ENCODE data around the gene TXNIP.

TXNIP gene

GRCh38 chr1:145985129-145985501 is 11.3 kb downstream of the TXNIP start:
- no peak for DNase-seq

- peak in 2 of 5 experiments; percentile 62 to 69 for DNase-seq
Measured at GRCh38 chr1:145983960-145984830, 12.2 kb downstream of the TXNIP start.

DNA sequence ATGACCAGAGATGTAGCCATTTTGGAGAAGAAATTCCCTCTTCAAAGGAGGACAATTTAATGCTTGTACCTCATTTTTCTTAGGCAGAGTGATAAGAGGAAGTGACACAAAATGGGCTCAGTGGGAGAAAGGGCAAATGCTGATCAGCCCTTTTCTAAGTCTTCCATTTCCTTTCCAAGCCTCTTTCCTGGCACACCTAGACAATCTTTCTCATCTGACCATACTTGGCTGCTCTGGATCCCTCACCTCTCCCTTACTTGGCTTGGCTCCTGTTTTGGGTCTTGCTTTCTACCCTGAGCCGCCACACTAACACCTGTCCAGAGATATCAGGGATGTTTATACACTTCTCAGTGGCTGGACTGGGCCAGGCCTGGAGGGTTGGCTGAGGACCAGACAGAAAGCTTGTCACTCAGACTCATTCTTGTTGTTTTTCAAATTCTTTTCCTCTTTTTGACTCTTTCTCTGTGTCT is 13.1 kb downstream of the TXNIP start:
- DNase-seq = no peak

DNA sequence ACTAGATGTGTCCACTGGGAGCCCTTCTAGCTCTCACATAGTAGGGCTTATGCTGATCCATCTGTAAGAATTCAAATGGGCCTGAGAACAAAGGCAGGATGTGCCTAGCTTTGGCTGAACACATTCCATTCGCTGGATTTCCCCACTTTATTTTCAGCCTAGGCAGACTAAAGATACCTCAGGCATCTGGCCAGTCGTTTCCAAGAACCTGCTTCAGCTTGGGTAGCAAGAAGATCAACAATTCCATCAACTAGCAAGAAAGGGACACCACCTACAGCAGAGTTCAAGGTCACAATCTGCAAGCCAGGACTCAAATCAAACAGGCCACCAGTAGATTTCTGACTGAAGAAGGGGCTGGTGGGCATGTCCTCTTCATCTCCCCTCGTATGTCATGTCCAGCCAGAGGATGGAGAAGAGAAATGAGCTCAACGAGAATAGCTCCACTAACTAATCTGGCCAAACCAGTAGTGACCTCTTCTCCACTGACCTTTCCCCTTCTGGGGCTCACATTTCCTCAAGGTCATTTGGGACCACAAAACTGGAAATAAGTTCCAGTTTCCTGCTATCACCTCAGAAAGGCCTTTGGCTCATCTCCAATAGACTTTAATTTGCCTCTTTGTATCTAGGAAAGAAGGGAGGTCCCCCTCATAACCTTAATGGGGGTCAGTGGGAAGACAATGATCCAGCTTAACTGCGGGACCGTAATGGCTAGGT is 14.2 kb downstream of the TXNIP start:
- DNase-seq = no peak

- no peak for DNase-seq
Measured at GRCh38 chr1:145980457-145980994, 15.9 kb downstream of the TXNIP start.

- peak in 2 of 5 experiments; percentile 60 to 72 for DNase-seq
Measured at GRCh38 chr1:145979746-145980456, 16.5 kb downstream of the TXNIP start.

GRCh38 chr1:145978854-145979745 is 17.3 kb downstream of the TXNIP start:
- DNase-seq = peak in 4 of 5 experiments; percentile 60 to 97 (median 68)

GRCh38 chr1:145978471-145978853 is 17.9 kb downstream of the TXNIP start:
- no peak for DNase-seq

DNA sequence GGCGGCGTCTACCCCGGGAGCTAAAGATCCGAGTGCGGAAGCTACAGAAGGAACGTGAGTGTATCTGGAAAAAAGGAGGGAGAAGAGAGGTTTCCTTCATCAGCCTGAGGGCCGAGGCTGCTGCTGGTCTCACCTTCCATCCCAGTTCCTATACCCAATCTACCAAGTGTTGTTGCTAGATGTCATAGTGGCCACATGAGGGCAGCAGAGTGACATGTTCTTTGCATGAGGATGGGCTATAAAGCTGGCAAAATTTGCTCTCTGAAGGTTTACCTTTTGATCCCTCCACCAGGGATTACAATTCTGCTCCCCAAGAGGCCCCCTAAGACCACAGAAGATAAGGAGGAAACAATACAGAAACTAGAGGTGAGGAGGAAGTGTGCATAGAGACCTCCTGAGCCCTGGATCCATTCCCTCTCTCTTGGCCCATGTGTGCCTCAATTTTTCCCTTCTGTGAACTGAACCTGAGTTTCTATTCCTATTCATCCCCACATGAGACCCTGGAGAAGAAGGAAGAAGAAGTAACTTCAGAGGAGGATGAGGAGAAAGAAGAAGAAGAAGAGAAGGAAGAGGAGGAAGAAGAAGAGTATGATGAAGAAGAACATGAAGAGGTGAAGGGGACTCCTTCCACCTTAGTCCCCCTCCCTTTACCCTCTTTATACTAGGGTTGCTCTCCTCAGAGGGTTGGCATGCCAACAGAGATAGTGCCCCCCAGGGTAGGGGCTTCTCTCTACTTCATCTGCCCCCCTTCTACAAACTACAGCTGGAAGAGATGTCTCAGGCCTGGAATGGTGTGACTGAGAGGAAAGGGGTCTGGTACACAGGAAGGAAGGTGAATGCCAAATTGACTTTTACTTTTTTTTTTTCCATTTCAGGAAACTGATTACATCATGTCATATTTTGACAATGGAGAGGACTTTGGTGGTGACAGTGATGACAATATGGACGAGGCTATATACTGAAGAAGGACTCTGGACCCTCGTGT is 18.6 kb downstream of the TXNIP start:
- peak in 4 of 5 experiments; percentile 43 to 89 (median 64) for DNase-seq

DNA sequence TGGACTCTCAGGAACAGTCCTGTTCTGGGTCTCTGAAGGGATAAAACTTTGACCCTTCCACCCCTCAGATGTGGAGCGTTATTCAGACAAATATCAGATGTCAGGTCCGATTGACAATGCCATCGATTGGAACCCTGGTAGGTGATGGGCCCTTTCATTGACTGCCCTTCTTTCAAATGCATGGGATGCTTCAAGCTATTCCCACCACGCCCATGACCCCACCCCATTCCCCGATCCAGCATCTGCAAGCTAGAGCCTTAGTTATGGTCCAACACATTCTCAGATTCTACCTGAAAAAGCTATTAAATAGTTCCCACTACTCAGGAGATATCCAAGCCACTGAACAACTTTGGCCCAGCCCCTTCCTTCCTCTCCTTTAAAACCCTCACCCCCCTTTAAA is 19.4 kb downstream of the TXNIP start:
- no peak for DNase-seq

DNA sequence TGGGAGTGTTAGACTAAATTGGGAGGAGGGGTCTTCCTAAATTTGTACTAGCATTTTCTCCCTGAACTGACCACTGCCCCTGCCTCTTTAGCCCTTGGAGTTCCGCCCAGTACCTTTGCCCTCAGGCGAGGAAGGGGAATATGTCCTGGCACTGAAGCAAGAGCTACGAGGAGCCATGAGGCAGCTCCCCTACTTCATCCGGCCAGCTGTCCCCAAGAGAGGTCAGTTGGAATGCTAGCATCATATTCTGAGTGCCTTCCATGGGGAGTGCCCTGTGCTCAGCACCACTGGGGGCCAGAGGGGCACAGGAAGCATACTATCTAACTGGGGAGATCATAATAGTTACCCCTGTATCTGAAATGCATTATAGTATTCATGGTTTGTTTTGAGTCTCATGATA is 21.2 kb downstream of the TXNIP start:
- no peak for DNase-seq

- DNase-seq = no peak
Measured at GRCh38 chr1:145974721-145975120, 21.7 kb downstream of the TXNIP start.

- DNase-seq = no peak
Measured at GRCh38 chr1:145972580-145972979, 23.8 kb downstream of the TXNIP start.

- DNase-seq = no peak
Measured at GRCh38 chr1:145967288-145967687, 29.1 kb downstream of the TXNIP start.

DNA sequence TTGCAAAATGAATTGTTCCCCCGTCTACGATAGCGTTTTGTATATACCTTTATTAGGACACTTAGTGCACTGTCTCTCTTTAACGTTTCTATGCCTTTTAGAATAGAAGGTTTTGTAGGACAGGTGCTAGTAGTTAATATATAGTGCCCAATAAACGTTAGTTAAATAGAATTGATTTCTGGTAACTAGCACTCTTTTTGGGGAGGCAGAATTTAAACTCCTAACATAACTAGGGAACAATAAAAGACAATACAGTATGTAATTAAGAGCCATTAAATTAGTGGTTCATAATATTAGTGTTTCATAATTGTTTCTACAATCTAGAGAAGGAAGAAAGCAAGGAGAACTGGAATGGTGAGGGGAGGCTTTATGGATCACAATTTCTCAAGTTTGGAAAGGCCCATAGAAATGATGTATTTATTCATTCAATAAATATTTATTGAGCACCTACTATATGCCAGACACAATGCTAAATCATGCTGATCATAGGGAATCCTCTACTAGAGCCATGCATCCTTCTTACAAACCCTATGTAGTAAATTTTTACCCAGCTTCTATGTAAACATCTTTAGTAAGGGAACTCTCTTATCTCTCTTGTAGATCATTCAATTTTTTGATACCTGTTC is 31.1 kb downstream of the TXNIP start:
- no peak for DNase-seq

DNA sequence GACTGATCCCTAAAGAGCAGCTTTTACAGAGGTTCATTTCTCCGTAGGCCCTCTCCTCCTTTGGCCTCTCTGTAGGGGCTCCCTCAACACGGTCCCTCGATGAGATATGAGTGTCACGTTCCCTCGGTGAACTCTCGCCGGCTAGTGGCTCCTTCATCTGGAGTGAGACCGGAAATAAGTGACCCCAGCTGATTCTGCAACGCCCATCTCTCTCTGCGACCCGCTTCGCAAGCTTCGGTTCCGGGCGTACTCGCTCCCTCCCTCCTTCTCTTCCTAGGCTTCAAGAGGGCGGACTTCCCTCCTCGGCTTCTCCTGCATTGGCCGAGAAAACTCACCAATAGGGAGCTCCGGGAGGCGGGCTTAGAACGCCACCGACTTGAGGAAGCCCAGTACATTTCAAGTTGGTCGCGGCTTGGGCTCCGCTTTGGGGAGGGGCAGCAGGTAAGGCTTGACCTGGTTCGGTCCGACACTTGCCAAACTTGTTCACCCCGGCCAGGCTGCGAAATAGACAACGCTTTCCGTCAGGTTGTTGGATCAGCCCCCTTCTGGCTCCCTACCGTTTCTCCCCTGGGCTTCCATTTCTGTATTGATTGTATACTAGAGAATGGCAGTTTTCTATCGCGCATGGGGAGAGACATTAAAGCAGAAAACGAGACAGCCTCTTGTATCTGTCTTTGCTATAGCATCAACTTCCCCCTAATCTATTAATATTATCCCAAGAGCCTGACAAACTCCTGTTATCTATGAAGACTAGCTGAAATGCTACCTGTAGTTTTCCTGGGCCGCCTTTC is 31.9 kb downstream of the TXNIP start, which contains the start of the genes ANKRD34A and POLR3GL:
Gene ANKRD34A, minus strand, starts transcription at position 248 of the 791 bp plus-strand sequence. CDS start 2,816 bp downstream, outside the sequence.
Gene POLR3GL, plus strand, starts transcription at position 363 of the 791 bp plus-strand sequence. CDS start 10,176 bp downstream, outside the sequence.
- DNase-seq = peak; percentile 69 to 93 (median 86)

DNA sequence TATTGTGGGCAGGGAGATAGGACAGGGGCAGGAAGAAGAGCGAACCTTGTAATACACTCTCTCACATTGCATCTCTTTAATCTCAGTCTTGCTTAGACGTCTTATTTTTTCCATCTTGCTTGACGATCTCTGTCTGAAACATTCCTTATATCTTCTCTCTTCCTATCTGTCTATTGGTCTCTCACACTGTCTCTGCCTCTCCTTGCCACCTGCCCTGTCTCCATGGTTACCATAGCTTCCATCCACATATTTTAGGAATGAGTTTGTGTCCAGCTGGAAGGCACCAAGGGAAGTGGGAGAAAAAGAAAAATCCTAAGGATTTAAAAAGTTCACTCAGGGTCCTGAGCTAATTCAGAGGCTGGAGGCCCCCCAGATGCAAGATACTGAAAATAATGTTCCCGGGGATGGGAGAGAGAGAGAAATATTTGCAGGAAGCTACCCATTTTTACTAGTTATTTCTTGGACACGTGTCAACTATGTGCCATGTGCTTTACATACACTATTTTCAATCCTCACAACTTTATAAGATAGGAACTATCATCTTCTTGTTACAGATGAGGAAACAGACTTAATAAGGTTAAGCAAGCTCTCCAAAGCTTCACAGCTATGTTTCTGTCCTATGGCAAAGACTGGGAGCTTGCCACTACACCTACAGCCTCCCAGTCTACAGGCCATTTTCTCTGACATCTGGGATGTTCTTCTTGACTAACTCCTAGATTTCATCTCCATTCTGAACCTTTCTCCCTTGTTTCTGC is 32.9 kb downstream of the TXNIP start:
- DNase-seq = no peak

Measured in T-helper 2 cell (primary cell).